ENCODE results near the gene CD163L1.

DNA sequence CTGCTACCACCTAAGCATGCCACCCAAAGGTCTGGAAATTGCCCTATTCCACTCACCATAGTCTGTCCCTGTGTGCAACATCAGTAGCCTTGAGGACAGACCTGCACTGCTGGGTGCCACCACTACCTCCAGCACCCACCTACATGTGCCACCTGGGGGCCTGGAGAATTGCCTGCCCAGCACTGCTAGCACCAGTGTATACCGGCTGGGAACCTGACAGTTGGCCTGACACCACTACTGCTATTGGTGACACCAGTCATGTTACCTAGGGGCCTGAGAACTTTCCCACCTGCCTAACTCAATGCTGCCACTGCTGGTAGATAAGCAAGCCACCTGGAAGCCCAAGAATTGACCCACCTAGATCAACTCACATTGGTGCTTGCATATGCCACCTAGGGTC, 60.8 kb downstream of the CD163L1 start:
- TF ChIP-seq POLR2AphosphoS5 (IDR thresholded peaks at IDR 0.05) (no peak), POLR2A (IDR thresholded peaks at IDR 0.05) (no peak)
